AG10803 (cell line): Measurements from ENCODE around the gene SMG7.

ENCODE experiments used
- DNase-seq: peaks from one replicate; pipeline ENCODE4 v3.0.0; 2010; ENCODE audit warnings: low read depth
- H3K4me3 ChIP-seq: 2 replicates; pipeline ENCODE4 v1.5.1; 2011; ENCODE audit warnings: mild to moderate bottlenecking, low read length, control low read depth
- CTCF ChIP-seq: conservative IDR thresholded peaks from 2 replicates; pipeline ENCODE4 v1.5.1; 2011; ENCODE audit warnings: mild to moderate bottlenecking, low read length, control low read depth, inconsistent platforms

The SMG7 gene

GRCh38 chr1:183454377-183454776 lies 17.9 kb upstream of the SMG7 start:
- DNase-seq = peak; percentile 32
- no peak for TF ChIP-seq CTCF
- no peak overlapping the region for H3K4me3 ChIP-seq

- DNase-seq = no peak
- TF ChIP-seq CTCF = no peak
- H3K4me3 ChIP-seq = no peak overlapping the region
Observed at GRCh38 chr1:183456826-183457225, 15.5 kb upstream of the SMG7 start.

- no peak for TF ChIP-seq CTCF
- no peak for DNase-seq
- no peak overlapping the region for H3K4me3 ChIP-seq
Observed at GRCh38 chr1:183457449-183457848, 14.8 kb upstream of the SMG7 start.

GRCh38 chr1:183460596-183460995 lies 11.7 kb upstream of the SMG7 start:
- TF ChIP-seq CTCF = no peak
- H3K4me3 ChIP-seq = no peak overlapping the region
- DNase-seq = no peak

GRCh38 chr1:183461350-183461749 lies 10.9 kb upstream of the SMG7 start:
- no peak for TF ChIP-seq CTCF
- DNase-seq = peak; percentile 6
- no peak overlapping the region for H3K4me3 ChIP-seq

- TF ChIP-seq CTCF = no peak
- DNase-seq = no peak
- H3K4me3 ChIP-seq = no peak overlapping the region
Observed at GRCh38 chr1:183463566-183463965, 8.7 kb upstream of the SMG7 start.

GRCh38 chr1:183466781-183467180 lies 5.5 kb upstream of the SMG7 start:
- H3K4me3 ChIP-seq = no peak overlapping the region
- TF ChIP-seq CTCF = no peak
- DNase-seq = no peak
